Measurements from ENCODE around the gene GPR75.

Gene GPR75

DNA sequence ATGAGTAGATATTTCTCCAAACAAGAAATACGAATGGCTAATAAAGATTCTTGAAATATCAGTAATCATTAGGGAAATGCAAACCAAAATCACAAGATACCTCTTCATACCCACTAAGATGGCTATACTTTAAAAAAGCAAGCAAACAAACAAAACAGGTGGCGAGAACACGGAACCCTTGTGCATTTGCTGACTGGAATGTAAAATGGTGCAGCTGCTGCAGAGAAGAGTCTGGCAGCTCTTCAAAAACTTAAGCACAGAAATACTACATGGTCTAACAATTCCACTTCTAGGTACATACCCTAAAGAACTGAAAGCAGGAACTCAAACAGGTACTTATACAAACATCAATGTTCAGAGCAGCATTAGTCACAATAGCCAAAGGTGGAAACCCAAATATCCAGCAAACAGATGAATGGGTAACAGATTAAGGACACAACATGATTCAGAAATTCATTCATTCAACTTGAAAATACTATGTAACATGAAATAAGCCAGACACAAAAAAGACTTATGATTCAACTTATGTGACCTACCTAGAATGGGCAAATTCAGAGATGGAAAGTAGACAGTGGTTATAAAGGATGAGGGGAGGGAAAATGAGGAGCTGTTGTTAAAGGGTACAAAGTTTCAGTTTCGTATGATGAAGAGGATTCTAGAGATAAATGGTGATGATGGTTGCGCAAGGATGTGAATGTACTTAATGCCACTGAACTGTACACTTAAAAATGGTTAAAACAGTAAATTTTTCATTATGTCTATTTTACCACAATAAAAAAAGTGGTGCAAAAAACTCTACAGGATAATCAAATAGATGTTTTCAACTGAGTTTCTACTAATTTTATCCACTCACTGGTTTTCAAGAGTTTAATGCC is 26.9 kb upstream of the GPR75 start:
- TF ChIP-seq CREB1 (IDR thresholded peaks at IDR 0.05; ENCODE audit: low read depth) (no peak), NFIC (IDR thresholded peaks at IDR 0.05) (no peak), ZBTB7A (IDR thresholded peaks at IDR 0.05; ENCODE audit: low read depth) (no peak), YY1 (IDR thresholded peaks at IDR 0.05; ENCODE audit: low read depth) (no peak)

DNA sequence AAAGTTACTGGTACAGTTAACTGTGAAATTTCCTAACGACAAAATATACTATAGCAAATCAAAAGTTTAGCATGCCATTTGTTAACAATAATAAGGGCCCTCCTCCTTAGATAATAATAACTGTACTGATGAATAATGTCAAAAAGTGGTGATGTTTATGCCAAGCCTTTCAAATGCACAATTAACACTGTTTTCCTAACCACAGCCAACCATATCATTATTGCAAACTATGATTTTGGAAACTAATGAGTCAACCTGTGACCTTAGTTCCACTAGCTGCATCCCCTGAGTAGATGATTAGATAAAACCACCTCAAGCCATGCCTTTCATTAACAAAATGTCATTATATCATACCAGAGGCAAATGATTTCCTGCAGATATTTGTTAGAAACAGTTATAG is 25.1 kb upstream of the GPR75 start:
- TF ChIP-seq FOXM1 (IDR thresholded peaks at IDR 0.05; ENCODE audit: borderline replicate concordance, low read depth) (no peak), ZBTB7A (IDR thresholded peaks at IDR 0.05; ENCODE audit: low read depth) (no peak), CEBPB (IDR thresholded peaks at IDR 0.05) (no peak), RAD21 (IDR thresholded peaks at IDR 0.05; ENCODE audit: low read depth) (no peak), TEAD4 (IDR thresholded peaks at IDR 0.05) (no peak)
- TF ChIP-seq, protein P1, sequence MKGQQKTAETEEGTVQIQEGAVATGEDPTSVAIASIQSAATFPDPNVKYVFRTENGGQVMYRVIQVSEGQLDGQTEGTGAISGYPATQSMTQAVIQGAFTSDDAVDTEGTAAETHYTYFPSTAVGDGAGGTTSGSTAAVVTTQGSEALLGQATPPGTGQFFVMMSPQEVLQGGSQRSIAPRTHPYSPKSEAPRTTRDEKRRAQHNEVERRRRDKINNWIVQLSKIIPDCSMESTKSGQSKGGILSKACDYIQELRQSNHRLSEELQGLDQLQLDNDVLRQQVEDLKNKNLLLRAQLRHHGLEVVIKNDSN (IDR thresholded peaks at IDR 0.05): no peak
- TF ChIP-seq, protein P2, sequence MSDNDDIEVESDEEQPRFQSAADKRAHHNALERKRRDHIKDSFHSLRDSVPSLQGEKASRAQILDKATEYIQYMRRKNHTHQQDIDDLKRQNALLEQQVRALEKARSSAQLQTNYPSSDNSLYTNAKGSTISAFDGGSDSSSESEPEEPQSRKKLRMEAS (IDR thresholded peaks at IDR 0.05): no peak

DNA sequence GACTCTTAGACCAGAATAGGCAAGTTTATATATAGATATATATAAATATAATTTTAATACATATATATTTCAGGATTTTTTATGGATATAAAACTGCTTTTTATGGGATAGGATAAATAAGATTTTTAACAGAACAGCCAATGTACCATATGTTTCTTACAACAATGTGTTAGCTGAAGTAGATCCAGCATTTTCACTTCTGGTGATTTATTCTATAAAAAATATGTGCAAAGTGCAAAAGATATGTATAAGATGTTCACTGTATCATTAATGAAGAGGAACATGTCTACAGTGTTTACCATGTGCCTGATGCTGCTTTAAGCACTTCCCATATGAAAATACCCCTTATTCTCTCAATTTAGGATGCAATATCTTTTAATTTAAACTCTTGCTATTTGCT is 22.2 kb upstream of the GPR75 start:
- TF ChIP-seq YY1 (IDR thresholded peaks at IDR 0.05; ENCODE audit: low read depth) (no peak), TAF1 (IDR thresholded peaks at IDR 0.05; ENCODE audit: low read depth) (no peak), TEAD4 (IDR thresholded peaks at IDR 0.05) (no peak), FOXM1 (IDR thresholded peaks at IDR 0.05; ENCODE audit: borderline replicate concordance, low read depth) (no peak), ZBTB7A (IDR thresholded peaks at IDR 0.05; ENCODE audit: low read depth) (no peak), TCF12 (IDR thresholded peaks at IDR 0.05; ENCODE audit: low read depth) (no peak), NFIC (IDR thresholded peaks at IDR 0.05) (no peak), CREB1 (IDR thresholded peaks at IDR 0.05; ENCODE audit: low read depth) (no peak), RAD21 (IDR thresholded peaks at IDR 0.05; ENCODE audit: low read depth) (no peak), EP300 (IDR thresholded peaks at IDR 0.05; ENCODE audit: borderline replicate concordance) (no peak), CEBPB (IDR thresholded peaks at IDR 0.05) (no peak), EGR1 (IDR thresholded peaks at IDR 0.05) (no peak)
- TF ChIP-seq, protein P1 (IDR thresholded peaks at IDR 0.05): no peak
- TF ChIP-seq, protein P2 (IDR thresholded peaks at IDR 0.05): no peak
- TF ChIP-seq, protein P3, sequence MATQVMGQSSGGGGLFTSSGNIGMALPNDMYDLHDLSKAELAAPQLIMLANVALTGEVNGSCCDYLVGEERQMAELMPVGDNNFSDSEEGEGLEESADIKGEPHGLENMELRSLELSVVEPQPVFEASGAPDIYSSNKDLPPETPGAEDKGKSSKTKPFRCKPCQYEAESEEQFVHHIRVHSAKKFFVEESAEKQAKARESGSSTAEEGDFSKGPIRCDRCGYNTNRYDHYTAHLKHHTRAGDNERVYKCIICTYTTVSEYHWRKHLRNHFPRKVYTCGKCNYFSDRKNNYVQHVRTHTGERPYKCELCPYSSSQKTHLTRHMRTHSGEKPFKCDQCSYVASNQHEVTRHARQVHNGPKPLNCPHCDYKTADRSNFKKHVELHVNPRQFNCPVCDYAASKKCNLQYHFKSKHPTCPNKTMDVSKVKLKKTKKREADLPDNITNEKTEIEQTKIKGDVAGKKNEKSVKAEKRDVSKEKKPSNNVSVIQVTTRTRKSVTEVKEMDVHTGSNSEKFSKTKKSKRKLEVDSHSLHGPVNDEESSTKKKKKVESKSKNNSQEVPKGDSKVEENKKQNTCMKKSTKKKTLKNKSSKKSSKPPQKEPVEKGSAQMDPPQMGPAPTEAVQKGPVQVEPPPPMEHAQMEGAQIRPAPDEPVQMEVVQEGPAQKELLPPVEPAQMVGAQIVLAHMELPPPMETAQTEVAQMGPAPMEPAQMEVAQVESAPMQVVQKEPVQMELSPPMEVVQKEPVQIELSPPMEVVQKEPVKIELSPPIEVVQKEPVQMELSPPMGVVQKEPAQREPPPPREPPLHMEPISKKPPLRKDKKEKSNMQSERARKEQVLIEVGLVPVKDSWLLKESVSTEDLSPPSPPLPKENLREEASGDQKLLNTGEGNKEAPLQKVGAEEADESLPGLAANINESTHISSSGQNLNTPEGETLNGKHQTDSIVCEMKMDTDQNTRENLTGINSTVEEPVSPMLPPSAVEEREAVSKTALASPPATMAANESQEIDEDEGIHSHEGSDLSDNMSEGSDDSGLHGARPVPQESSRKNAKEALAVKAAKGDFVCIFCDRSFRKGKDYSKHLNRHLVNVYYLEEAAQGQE (IDR thresholded peaks at IDR 0.05; ENCODE audit: low read depth): no peak

DNA sequence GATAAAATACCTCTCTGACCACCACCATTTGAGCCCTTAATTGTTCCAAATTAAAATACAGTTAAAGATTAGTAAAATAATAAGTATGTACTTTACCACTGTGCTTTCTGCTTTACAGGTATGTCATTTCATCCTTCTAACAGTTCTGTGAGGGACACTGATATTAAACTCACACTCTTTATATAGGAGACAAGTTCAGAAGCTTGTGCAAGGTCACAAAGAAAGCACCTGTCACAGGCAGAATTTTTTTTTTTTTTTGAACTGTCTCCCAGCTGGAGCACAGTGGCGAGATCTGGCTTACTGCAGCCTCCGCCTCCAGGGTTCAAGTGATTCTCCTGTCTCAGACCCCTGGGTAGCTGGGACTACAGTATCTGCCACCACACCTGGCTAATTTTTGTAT is 21.6 kb upstream of the GPR75 start:
- TF ChIP-seq, protein P2 (IDR thresholded peaks at IDR 0.05): no peak
- TF ChIP-seq TAF1 (IDR thresholded peaks at IDR 0.05; ENCODE audit: low read depth) (no peak), YY1 (IDR thresholded peaks at IDR 0.05; ENCODE audit: low read depth) (no peak), RAD21 (IDR thresholded peaks at IDR 0.05; ENCODE audit: low read depth) (no peak), FOXM1 (IDR thresholded peaks at IDR 0.05; ENCODE audit: borderline replicate concordance, low read depth) (no peak), TCF12 (IDR thresholded peaks at IDR 0.05; ENCODE audit: low read depth) (no peak), EGR1 (IDR thresholded peaks at IDR 0.05) (no peak), TEAD4 (IDR thresholded peaks at IDR 0.05) (no peak), CEBPB (IDR thresholded peaks at IDR 0.05) (no peak), EP300 (IDR thresholded peaks at IDR 0.05; ENCODE audit: borderline replicate concordance) (no peak), CREB1 (IDR thresholded peaks at IDR 0.05; ENCODE audit: low read depth) (no peak), ZBTB7A (IDR thresholded peaks at IDR 0.05; ENCODE audit: low read depth) (no peak), NFIC (IDR thresholded peaks at IDR 0.05) (no peak)
- TF ChIP-seq, protein P1 (IDR thresholded peaks at IDR 0.05): no peak
- TF ChIP-seq, protein P3 (IDR thresholded peaks at IDR 0.05; ENCODE audit: low read depth): no peak

DNA sequence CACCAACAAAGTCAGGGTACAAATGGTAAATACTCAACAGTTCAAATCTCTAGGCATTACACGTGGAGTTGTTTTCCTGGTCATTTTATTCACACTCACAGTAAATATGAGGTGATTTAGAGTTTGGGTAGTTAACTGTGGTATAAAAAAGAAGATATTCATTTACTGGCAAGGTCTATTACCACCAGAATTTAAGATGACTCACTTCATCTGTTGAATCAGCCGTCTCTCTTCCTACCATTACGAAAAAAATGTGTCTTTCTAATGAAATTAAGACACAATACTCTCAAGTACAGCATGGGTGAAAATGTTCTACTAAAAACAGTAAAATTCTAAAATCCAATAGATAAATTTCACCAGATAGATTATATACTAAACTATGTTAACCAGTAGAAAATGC is 21.0 kb upstream of the GPR75 start:
- TF ChIP-seq EGR1 (IDR thresholded peaks at IDR 0.05) (no peak), TAF1 (IDR thresholded peaks at IDR 0.05; ENCODE audit: low read depth) (no peak), FOXM1 (IDR thresholded peaks at IDR 0.05; ENCODE audit: borderline replicate concordance, low read depth) (no peak), NFIC (IDR thresholded peaks at IDR 0.05) (no peak), TEAD4 (IDR thresholded peaks at IDR 0.05) (no peak), YY1 (IDR thresholded peaks at IDR 0.05; ENCODE audit: low read depth) (no peak)
- TF ChIP-seq, protein P3 (IDR thresholded peaks at IDR 0.05; ENCODE audit: low read depth): no peak

All from Ishikawa (cell line).